Erythroblast (primary cell): ENCODE results near the gene ANGPTL3.
"Not testable (repeated sequence)": the region's sequence is repeated elsewhere in the genome, so short reads cannot be mapped to it uniquely, and the experiment has no call there.

Experiments
- GATA1 ChIP-seq: IDR thresholded peaks from 2 replicates; pipeline ENCODE4 v1.6.1; 2011; ENCODE audit warnings: low read depth, mild to moderate bottlenecking, control low read depth, low read length, moderate library complexity
- POLR2A ChIP-seq: IDR thresholded peaks from 2 replicates; pipeline ENCODE4 v1.6.1; 2011; ENCODE audit warnings: mild to moderate bottlenecking, low read length

- TF ChIP-seq POLR2A, GATA1: not testable (repeated sequence)
Measured at GRCh38 chr1:62567182-62567581, 30.1 kb upstream of the ANGPTL3 start.
